HG03342 (cell line): Measurements from ENCODE around the gene BICDL1.

Experiments used
- ATAC-seq: cut with Tn5 transposase; IDR thresholded peaks from one replicate; pipeline ENCODE4 v1.9.1; 2021; ENCODE audit warnings: mild to moderate bottlenecking, moderate library complexity; ENCODE audit not compliant: unreplicated experiment

Gene BICDL1

GRCh38 chr12:120051535-120051934 lies 62.5 kb downstream of the BICDL1 start:
- no peak for ATAC-seq

DNA sequence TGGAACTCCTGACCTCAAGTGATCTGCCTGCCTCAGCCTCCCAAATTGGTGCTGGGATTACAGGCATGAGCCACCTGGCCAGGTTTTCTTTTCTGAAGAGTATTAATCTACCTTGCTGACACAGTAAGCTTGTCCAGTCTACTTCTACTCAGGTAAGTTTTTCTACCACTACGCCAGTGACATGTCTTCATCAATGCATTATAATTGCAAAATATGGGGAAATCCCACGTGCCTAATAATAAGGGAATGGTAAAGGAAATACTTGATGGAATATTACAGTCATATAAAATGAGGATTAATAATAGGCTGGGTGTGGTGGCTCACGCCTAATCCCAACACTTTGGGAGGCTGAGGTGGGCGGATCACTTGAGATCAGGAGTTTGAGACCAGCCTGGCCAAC lies 65.3 kb downstream of the BICDL1 start:
- no peak for ATAC-seq

DNA sequence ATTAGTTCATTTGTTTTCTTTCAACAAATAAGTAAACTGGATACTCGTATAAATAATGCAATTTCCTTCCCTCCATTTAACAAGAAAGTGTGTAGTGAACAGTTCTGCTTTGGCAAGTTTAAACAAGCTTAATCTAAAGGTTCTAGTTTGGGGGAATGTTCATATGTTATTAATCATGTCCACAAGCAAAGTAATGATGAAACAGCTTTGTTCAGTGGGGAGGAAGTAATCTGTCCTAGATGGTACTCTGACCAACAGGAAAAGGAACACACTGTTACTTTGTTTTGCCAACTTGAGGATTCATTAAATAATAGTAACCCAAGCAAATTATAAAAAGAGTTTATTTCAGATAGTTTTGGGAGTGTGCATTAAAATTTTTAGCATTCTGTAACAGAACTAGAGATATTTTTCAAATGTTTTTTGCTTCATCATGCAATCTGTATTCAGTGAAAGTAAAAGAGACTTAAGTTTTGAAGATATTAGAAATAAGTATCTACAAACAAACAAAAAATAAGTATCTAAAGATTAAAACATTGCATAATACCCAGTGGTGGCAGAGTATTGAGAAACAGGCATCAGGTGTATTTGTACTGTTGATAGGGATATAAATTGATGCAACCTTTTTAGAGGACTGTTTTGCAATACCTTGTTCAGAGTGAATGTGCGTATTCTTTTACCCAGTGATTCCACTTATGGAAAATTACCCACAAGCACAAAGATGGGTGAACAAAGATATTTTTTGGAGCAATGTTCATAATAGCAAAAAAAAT lies 66.4 kb downstream of the BICDL1 start:
- ATAC-seq: no peak

GRCh38 chr12:120056739-120057138 lies 67.7 kb downstream of the BICDL1 start:
- no peak for ATAC-seq

GRCh38 chr12:120060196-120060595 lies 71.2 kb downstream of the BICDL1 start:
- ATAC-seq: no peak

- ATAC-seq: no peak
Measured at GRCh38 chr12:120060717-120061116, 71.7 kb downstream of the BICDL1 start.

- ATAC-seq: no peak
Measured at GRCh38 chr12:120061575-120062214, 72.7 kb downstream of the BICDL1 start.

DNA sequence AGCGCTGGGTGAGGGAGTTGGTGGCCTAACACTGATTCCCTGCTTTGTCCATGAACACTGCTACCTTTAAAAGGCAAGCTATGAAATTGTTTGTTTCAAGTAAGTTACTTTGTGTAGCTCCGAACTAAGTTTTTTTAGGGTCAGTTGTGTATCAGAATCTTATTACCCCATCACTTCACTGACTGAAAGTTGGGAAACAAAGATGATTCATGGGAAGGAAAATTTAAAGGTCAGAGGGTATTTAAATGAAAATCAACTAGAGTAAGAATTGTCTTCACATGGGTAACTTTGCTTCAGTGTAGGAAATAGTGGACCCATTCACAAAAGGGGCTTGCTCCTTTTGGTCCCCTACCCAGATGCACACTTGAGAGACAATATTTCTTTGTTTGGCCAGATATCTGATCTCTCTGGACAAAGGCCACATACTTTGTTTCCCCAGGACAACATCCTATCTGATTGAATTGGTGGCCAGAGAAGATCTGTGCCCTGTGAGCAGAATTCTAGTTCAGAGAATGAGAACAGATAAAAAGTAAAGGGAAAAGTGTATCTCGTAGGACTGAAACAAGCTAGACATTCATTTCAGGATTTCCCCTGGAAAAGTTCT lies 74.0 kb downstream of the BICDL1 start:
- no peak for ATAC-seq

DNA sequence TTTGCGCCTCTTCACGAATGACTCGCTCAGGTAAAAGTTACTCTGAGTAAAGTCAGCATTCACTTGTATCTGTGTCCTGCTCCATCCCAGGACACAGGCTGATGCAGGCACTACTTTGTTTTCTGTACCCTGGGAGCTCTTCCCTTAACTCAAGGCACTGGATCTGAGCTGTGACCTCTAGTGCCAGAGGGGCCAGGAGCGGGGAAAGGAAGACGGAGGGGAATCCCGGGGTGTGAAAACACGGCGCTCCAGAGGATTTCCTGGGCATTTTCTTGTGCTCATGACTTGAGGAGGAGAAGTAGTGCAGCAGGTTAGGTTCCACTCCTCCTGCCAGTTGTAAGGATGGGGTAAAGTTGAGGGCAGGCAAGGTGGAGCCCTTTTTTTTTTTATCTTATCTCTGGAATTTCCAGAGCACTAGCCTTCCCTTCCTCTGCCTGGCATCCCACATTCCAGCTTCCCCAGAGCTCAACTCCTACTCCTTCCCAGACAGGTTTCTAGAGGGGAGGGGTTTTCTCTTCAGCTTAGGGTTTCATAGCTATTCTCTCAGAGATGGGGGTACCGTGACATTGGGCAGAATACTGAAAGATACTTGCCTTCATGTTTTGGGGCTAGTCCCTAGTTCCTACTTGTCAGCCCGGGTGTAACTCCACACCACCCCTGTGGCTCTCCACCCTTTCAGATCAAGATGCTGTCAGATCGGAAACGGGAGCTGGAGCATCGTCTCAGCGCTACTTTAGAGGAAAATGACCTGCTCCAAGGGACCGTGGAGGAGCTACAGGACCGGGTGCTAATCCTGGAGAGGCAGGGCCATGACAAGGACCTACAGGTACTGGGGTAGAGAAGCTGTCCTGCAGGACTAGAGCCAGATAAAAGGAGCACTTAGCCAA lies 75.3 kb downstream of the BICDL1 start:
- no peak for ATAC-seq

GRCh38 chr12:120065472-120065871 lies 76.4 kb downstream of the BICDL1 start:
- ATAC-seq: no peak

DNA sequence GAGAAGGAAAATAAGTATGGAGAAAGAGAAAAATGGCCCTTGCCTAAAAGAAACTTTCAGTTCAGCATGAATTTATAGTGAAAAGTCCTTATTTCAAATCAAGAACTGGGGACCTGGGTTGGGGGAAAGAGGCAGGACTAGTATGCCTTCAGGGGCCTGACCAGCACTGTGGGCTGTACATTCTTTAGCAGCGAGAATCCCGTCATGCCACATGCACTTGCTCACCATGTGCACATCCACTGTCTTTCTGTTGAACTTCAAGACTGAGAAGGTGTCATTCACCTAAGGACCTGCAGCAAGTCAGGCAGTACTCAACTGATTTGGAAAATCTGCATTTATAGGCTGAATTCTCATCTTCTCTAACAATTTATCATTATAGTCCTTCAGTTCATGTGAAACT lies 77.3 kb downstream of the BICDL1 start:
- ATAC-seq: no peak

DNA sequence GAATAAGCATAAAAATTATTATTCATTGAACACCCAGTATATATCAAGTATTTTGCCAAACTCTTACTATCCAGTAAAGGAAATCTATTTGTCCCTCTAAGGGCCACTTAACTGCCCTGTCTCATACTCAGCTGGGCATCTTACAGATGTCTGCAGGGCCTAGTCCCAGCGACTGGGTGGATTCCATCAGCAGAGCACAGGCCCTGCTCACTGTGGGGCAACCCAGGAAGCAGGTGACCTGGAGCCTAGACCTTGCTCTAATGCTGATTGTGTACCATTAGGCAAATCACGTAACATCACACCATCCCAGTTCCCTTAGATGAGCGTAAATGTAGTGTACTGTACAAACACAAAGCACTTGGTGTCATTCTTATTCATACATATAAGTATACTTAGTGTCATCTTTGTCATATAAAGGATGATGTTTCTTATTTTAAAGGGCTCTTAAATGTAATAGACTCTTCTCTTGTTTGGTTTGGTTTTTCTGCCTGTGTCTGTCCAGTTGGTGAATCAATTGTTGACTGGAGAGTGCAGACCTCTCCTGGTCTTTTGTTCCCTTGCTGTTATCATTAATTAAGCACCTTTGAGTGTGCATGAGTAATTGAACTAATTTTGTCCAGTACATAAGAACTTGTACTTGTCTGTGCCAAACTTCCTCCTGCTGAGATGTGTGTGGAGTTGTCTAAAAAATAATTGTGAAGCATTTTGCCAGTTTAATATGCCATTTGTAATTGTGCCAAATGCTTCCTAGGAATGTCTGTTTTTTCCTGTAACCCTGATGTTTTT lies 78.2 kb downstream of the BICDL1 start:
- no peak for ATAC-seq

DNA sequence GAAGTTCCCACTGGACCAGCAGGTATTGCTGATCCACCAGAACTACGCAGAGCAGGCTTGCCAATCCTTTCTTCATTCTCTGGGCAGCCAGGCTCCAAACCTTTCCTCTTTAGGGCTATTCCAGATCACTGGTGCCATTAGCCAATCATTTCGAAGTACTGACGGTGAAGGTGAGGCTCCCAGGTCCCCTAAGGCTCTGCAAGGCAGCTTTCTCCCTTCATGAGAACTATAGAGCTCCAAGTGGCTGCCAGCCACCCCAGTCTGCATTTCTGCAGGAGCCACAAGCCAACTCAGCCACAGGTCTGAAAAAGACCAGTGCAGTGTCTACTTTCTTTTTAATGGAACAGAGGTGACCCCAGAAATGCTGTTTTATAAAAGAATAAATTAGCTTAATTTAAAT lies 78.9 kb downstream of the BICDL1 start:
- ATAC-seq: no peak

GRCh38 chr12:120069278-120069677 lies 80.2 kb downstream of the BICDL1 start:
- ATAC-seq: no peak

GRCh38 chr12:120071493-120072020 lies 82.5 kb downstream of the BICDL1 start:
- ATAC-seq: no peak

- ATAC-seq: no peak
Measured at GRCh38 chr12:120072472-120073249, 83.6 kb downstream of the BICDL1 start.

- no peak for ATAC-seq
Measured at GRCh38 chr12:120075034-120075616, 86.1 kb downstream of the BICDL1 start.

GRCh38 chr12:120076651-120077050 lies 87.6 kb downstream of the BICDL1 start:
- no peak for ATAC-seq

DNA sequence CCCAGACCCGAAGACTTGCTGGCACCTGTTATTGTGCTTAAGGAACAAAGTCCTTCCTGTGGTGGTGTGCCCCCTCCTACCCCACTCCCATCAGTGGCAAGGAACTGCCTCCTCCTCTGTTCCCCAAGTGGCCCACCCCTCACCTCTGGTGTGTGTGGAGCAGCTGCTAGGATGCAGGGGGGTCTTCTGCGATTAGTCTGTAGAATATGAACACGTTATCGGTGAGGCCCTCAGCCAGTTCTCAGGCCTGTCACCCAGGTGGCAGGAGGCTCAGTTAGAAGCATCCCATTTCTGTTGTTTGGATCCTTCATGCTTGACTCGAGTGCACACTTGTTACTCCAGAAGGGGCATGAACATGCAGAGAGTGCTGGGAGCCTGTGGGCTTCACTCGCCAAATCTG lies 88.2 kb downstream of the BICDL1 start:
- ATAC-seq: no peak
